ENCODE measurements around the gene CCT2. TPM values are rescaled to one million over a fixed set of nuclear protein-coding genes. Genes with fewer than 3 reads are reported as not detected.

Gene CCT2
- total and polyA plus RNA-seq, 2 of the 13 experiments (the other 11 are each of a cell fraction or from before 2014, with no cell fraction given) = 209 to 388 TPM

- 31% methylated on average over 7 of the region's 7 CpGs for WGBS (ENCODE audit: low lambda C conversion rate)
- in situ Hi-C loops (cut with HindIII; ENCODE audit: extremely low pct_ligation_motif_present, low pct_unique_long_range_greater_than_20kb) = no loop called here
- BruUV-seq (replicated peaks) = no TSS peak
- Histone ChIP-seq H3K27me3 (ENCODE audit: control insufficient read depth in 1 of 2, insufficient read depth in 2 of 2, low read length in 2 of 2) (peaks cover 0 to 6% of the 10 kb centered on the region in 2 experiments; a peak in 1 of 5 replicates), H3K36me3 (replicated peaks in 1 of 2; ENCODE audit: control insufficient read depth in 1 of 2, insufficient read depth in 2 of 2, low read length in 2 of 2) (no peaks in the 10 kb centered on the region), H4K20me1 (ENCODE audit: insufficient read depth, low read length) (no peaks in the 10 kb centered on the region), H3K4me1 (ENCODE audit: insufficient read depth, low read length) (peaks cover under 1% of the 10 kb centered on the region; the same call in 1 of the 2 replicates), H3K9ac (ENCODE audit: insufficient read depth, low read depth, low read length) (no peak overlapping the region), H3K4me3 (replicated peaks in 1 of 3; ENCODE audit: insufficient read depth in 1 of 3, low read depth in 2 of 3, low read length in 3 of 3) (no peak overlapping the region), H3K4me2 (ENCODE audit: low read depth, low read length) (no peak overlapping the region), H3K27ac (ENCODE audit: extremely low read length, insufficient read depth, low read length) (no peak overlapping the region), H3K79me2 (ENCODE audit: insufficient read depth, low read length) (no peaks in the 10 kb centered on the region), H2AFZ (ENCODE audit: low read length) (no peak overlapping the region), H3K9me3 (ENCODE audit: low read length) (no peaks in the 10 kb centered on the region)
- intact Hi-C loops (cut with micrococcal nuclease; ENCODE audit: unreplicated experiment) = no loop called here
- ChIA-PET POLR2A (no interaction called here), CTCF (ENCODE audit: low intra/inter-chr PET ratio, low total read pairs) (no interaction called here)
- FAIRE-seq = no peak
- DNase-seq (ENCODE audit: low spot score) = no peak
- peak; percentile 52; the same call in 1 of the 2 replicates for TF ChIP-seq ZNF121 (CRISPR knock-in tag; IDR thresholded peaks at IDR 0.05)
- TF ChIP-seq ZNF17 (CRISPR knock-in tag; IDR thresholded peaks at IDR 0.05) = no peak
- no peak for TF ChIP-seq KLF12 (CRISPR knock-in tag; IDR thresholded peaks at IDR 0.05; ENCODE audit: borderline replicate concordance)
- no peak for TF ChIP-seq PLSCR1 (CRISPR knock-in tag; IDR thresholded peaks at IDR 0.05; ENCODE audit: borderline replicate concordance)
- TF ChIP-seq SP2 (CRISPR knock-in tag; IDR thresholded peaks at IDR 0.05) = no peak
- TF ChIP-seq ZNF503 (CRISPR knock-in tag; IDR thresholded peaks at IDR 0.05) = no peak
- no peak for TF ChIP-seq DMTF1 (CRISPR knock-in tag; IDR thresholded peaks at IDR 0.05)
- no peak for ATAC-seq
Measured at GRCh38 chr12:69641546-69641945, 56.3 kb downstream of the CCT2 start.
